ENCODE measurements around the gene FFAR1.

- TF ChIP-seq, protein P1, sequence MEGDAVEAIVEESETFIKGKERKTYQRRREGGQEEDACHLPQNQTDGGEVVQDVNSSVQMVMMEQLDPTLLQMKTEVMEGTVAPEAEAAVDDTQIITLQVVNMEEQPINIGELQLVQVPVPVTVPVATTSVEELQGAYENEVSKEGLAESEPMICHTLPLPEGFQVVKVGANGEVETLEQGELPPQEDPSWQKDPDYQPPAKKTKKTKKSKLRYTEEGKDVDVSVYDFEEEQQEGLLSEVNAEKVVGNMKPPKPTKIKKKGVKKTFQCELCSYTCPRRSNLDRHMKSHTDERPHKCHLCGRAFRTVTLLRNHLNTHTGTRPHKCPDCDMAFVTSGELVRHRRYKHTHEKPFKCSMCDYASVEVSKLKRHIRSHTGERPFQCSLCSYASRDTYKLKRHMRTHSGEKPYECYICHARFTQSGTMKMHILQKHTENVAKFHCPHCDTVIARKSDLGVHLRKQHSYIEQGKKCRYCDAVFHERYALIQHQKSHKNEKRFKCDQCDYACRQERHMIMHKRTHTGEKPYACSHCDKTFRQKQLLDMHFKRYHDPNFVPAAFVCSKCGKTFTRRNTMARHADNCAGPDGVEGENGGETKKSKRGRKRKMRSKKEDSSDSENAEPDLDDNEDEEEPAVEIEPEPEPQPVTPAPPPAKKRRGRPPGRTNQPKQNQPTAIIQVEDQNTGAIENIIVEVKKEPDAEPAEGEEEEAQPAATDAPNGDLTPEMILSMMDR (IDR thresholded peaks at IDR 0.05): no peak
- no peak for TF ChIP-seq POLR2A (IDR thresholded peaks at IDR 0.05)
Measured at GRCh38 chr19:35299523-35300338, 48.0 kb upstream of the FFAR1 start.

Data from testis (tissue), 2 donors.